Uterus (tissue), 4 donors: Measurements from ENCODE around the gene ZNF469. TPM values are rescaled to one million over a fixed set of nuclear protein-coding genes. Genes with fewer than 3 reads are reported as not detected.

Experiments used
- DNase-seq, 2 donors: peaks; one replicate each; pipeline ENCODE4 v3.0.0-alpha.2; 2019 to 2020
- H3K27ac ChIP-seq, 2 donors: fragments of 200-600 bp; sonication (generic); 1 replicate in 1 of 2; 2 replicates in 1 of 2; pipeline ENCODE4 v1.5.1; 2016 to 2018
- H3K27me3 ChIP-seq, 2 donors: fragments of 200-600 bp; sonication (generic); one replicate each; pipeline ENCODE4 v1.5.1; 2018 to 2019; ENCODE audit warnings: control low read depth in 1 of 2
- H3K36me3 ChIP-seq, 2 donors: fragments of 200-600 bp; sonication (generic); one replicate each; pipeline ENCODE4 v1.5.1; 2019; ENCODE audit warnings: control low read depth in 1 of 2
- H3K4me1 ChIP-seq, 2 donors: fragments of 200-600 bp; sonication (generic); one replicate each; pipeline ENCODE4 v1.5.1; 2018 to 2019; ENCODE audit warnings: control low read depth in 1 of 2
- H3K4me3 ChIP-seq, 2 donors: fragments of 200-600 bp; sonication (generic); 1 replicate in 1 of 2; 2 replicates in 1 of 2; pipeline ENCODE4 v1.5.1; 2018 to 2019; ENCODE audit warnings: mild to moderate bottlenecking in 1 of 2
- H3K9me3 ChIP-seq, 2 donors: fragments of 200-600 bp; sonication (generic); one replicate each; pipeline ENCODE4 v1.5.1; 2019; ENCODE audit warnings: control low read depth in 1 of 2
- CTCF ChIP-seq, 4 experiments: fragments of 200-600 bp in 2 of 4; fragments of 450-650 bp in 2 of 4; sonication (generic) in 2 of 4; IDR thresholded peaks; one replicate each; pipeline ENCODE4 v1.5.1; 2016 to 2019; ENCODE audit warnings: antibody characterized with exemption in 4 of 4, mild to moderate bottlenecking in 2 of 4, moderate library complexity in 1 of 4
- POLR2A ChIP-seq, 2 donors: fragments of 450-650 bp; IDR thresholded peaks; one replicate each; pipeline ENCODE4 v1.6.1; 2016; ENCODE audit warnings: antibody characterized with exemption in 2 of 2, mild to moderate bottlenecking in 1 of 2, moderate library complexity in 1 of 2
- intact Hi-C: fragments of 100-400 bp; cut with DNase I; formaldehyde crosslinking; loops from one replicate; pipeline ENCODE4 v1.15.1; 2023; ENCODE audit warnings: low total_unique reads
- total RNA-seq, 4 donors: library from RNA; depleted of rRNA in 3 of 4; stranded (reverse); fragments of >200 nt in 3 of 4; gene quantifications; one replicate each; pipeline versions ENCODE4 v1.1.0 to v1.2.4, GENCODE V29; 2014 to 2023
- donor health status: DM: yes; HTN: yes; CAD: no.

Gene ZNF469
- total RNA-seq, 4 donors from 2014 or later = 0.51 to 7.9 (median 2.8) TPM; not detected in 1

DNA sequence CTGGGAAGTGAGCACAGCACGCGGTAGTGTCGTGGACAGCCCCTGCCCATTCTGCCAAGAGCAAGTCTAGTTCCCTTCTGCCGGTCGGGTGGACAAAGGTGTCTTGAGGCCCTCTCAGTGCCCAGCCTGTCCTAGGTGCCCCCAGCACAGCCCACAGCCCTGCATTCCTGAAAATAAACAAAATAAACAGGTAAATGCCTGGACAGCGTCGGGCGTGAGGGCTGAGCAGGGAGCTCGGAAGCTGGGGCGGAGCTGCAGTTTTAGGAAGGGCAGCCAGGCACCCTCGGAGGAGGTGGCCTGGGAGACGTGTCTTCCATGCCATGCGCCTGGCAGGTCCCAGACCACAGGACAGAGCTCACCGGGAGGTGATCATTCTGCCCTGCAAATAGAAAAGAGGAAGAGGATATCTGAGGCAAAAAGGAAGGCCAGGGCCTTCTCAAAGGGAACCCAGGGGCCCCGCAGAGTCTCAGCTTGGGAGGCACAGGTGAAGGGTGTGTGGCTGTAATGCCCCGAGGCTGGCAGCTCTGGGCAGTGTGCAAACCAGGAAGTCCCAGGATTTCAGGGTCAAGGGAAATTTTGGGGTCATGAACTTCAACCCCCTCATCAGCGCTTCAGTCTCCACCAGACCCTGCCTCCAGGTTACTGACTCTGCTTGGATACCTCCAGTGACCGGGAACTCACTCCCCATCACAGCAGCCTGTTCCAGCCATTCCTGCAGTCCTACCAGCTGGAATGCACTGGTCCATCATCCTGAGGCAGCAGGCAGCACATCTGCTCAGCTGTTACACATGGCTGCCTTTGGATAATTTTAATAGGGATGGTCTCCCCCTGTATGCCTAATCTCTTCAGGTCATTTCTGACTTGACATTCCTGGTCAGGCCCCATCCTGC, 1.7 kb downstream of the ZNF469 start:
- Histone ChIP-seq H3K27me3 (no peaks in the 10 kb centered on the region), H3K27ac (peak overlapping the region in 1 of 2 donors; percentile 63), H3K36me3 (no peaks in the 10 kb centered on the region), H3K4me3 (peak overlapping the region; percentile 31 to 44), H3K9me3 (no peaks in the 10 kb centered on the region), H3K4me1 (no peaks in the 10 kb centered on the region)
- intact Hi-C loops = no loop called here
- TF ChIP-seq POLR2A (IDR thresholded peaks at IDR 0.05) (no peak), CTCF (IDR thresholded peaks at IDR 0.05) (no peak)
- DNase-seq = no peak

DNA sequence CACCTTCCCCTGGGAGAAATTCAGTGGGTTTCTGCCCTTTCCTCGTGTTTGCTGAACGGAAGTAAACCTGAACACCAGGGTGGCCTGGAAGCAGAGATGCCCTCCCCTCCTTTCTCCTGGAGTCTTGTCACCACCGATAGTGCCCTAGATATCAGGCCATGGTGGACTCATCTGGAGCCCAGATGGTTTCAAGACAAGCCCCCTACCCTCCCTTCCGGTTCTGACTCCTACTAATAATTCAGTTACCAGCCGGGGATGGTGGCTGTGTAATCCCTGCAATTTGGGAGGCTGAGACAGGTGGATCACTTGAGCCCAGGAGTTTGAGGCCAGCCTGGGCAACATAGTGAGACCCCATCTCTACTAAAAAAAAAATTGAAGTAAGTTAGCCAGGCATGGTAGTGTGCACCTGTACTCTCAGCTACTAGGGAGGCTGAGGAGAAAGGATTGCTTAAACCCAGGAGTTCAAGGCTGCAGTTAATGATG, 2.4 kb downstream of the ZNF469 start:
- DNase-seq = no peak

GRCh38 chr16:88385831-88386815, 3.4 kb downstream of the ZNF469 start:
- intact Hi-C loops = no loop called here
- Histone ChIP-seq H3K9me3 (no peaks in the 10 kb centered on the region), H3K27ac (no peak overlapping the region), H3K4me1 (no peaks in the 10 kb centered on the region), H3K27me3 (no peaks in the 10 kb centered on the region), H3K36me3 (no peaks in the 10 kb centered on the region), H3K4me3 (no peak overlapping the region)
- no peak for TF ChIP-seq POLR2A (IDR thresholded peaks at IDR 0.05)
- TF ChIP-seq CTCF (IDR thresholded peaks at IDR 0.05) = no peak
- DNase-seq = no peak

More for the DNA sequence above, 2.4 kb downstream of the ZNF469 start:
- Histone ChIP-seq H3K27me3 (no peaks in the 10 kb centered on the region), H3K9me3 (no peaks in the 10 kb centered on the region), H3K27ac (no peak overlapping the region), H3K36me3 (no peaks in the 10 kb centered on the region), H3K4me1 (no peaks in the 10 kb centered on the region), H3K4me3 (no peak overlapping the region)
- TF ChIP-seq CTCF (IDR thresholded peaks at IDR 0.05) = no peak
- no peak for TF ChIP-seq POLR2A (IDR thresholded peaks at IDR 0.05)
- intact Hi-C loops = no loop called here

DNA sequence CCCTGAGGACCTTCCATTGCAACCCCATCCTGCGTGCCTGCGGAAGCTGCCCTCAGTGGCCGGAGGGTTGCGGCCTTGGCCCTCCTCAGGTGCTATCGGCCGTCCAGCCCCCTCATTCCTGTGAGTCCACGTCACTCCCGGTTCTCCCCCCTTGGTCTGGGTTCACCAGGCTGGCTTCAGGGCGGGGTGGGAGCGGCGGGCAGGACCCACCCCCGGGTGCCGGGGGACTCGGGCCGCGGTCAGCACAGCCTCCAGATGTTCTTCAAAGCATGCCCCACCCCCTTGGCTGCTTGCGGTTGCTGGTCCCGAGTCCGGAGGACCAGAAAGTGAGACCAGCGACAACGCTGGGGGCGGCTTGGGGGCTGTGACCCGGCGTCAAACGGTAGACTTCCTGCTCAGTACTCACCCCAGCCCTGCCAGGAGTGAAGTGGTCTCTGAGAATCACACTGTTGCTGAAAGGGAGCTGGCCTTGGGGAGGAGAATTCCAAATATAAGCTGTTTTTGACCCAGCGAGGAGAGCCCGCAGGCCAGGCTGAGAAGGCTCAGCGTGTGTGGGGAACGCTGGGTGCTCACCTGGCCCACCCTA, 4.5 kb downstream of the ZNF469 start:
- Histone ChIP-seq H3K27me3 (no peaks in the 10 kb centered on the region), H3K36me3 (no peaks in the 10 kb centered on the region), H3K4me1 (no peaks in the 10 kb centered on the region), H3K4me3 (no peak overlapping the region), H3K27ac (no peak overlapping the region), H3K9me3 (no peaks in the 10 kb centered on the region)
- intact Hi-C loops = no loop called here
- TF ChIP-seq POLR2A (IDR thresholded peaks at IDR 0.05) = no peak
- TF ChIP-seq CTCF (IDR thresholded peaks at IDR 0.05) = no peak
- DNase-seq = no peak
